ENCODE measurements around the gene FCHSD2. TPM values are rescaled to one million over a fixed set of nuclear protein-coding genes. Genes with fewer than 3 reads are reported as not detected.

The FCHSD2 gene
- total and polyA plus RNA-seq, 2 of the 13 experiments (the other 11 are each of a cell fraction or from before 2014, with no cell fraction given), result 20.5 to 24.8 TPM

DNA sequence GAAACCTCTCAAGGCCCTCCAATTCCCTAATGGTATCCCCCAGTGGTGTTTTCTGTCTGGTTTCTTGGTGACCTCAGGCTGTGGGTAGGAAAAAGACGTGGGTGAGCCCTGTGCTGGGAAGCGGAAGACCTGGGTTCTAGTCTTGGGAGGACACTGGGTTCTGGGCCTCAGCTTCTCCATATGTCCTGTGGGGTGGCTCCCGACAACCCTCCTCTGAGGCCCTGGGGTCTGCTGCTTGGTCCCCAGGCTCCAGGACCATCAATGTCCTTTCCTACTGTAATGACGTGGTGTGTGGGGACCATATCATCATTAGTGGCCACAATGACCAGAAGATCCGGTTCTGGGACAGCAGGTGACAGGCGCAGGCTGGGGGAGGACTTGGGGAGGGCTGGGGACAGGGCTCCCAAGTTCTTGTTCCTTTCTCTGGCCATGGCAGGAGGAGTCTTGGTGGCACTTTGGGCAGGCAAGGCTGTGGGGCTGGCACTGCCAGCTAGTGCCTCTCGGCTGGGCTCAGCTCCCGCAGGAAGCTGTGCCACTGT lies 315.1 kb downstream of the FCHSD2 start (continued):
- TF ChIP-seq, protein P1, sequence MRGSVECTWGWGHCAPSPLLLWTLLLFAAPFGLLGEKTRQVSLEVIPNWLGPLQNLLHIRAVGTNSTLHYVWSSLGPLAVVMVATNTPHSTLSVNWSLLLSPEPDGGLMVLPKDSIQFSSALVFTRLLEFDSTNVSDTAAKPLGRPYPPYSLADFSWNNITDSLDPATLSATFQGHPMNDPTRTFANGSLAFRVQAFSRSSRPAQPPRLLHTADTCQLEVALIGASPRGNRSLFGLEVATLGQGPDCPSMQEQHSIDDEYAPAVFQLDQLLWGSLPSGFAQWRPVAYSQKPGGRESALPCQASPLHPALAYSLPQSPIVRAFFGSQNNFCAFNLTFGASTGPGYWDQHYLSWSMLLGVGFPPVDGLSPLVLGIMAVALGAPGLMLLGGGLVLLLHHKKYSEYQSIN (CRISPR knock-in tag; IDR thresholded peaks at IDR 0.05; ENCODE audit: borderline replicate concordance), result no peak
- TF ChIP-seq ZGPAT (CRISPR knock-in tag; IDR thresholded peaks at IDR 0.05) (no peak), ZNF703 (CRISPR knock-in tag; IDR thresholded peaks at IDR 0.05; ENCODE audit: borderline replicate concordance) (no peak), SCMH1 (CRISPR knock-in tag; IDR thresholded peaks at IDR 0.05; ENCODE audit: borderline replicate concordance) (no peak), CCAR2 (optimal IDR thresholded peaks at IDR 0.05; ENCODE audit: low read depth, low read length) (no peak), U2AF2 (IDR thresholded peaks at IDR 0.05; ENCODE audit: low read depth, low read length) (no peak), ZNF17 (CRISPR knock-in tag; IDR thresholded peaks at IDR 0.05) (no peak), POLR2G (IDR thresholded peaks at IDR 0.05; ENCODE audit: low read depth, low read length) (peak; percentile 18; the same call in 1 of the 2 replicates), ATRX (CRISPR knock-in tag; IDR thresholded peaks at IDR 0.05; ENCODE audit: borderline replicate concordance) (no peak), POLR2AphosphoS5 (IDR thresholded peaks at IDR 0.05; ENCODE audit: low read depth, low read length) (peak; percentile 14; the same call in 1 of the 2 replicates), ZBED4 (CRISPR knock-in tag; IDR thresholded peaks at IDR 0.05; ENCODE audit: borderline replicate concordance) (no peak), RBM22 (optimal IDR thresholded peaks at IDR 0.05; ENCODE audit: low read length) (peak; percentile 20)
- TF ChIP-seq, protein P2, sequence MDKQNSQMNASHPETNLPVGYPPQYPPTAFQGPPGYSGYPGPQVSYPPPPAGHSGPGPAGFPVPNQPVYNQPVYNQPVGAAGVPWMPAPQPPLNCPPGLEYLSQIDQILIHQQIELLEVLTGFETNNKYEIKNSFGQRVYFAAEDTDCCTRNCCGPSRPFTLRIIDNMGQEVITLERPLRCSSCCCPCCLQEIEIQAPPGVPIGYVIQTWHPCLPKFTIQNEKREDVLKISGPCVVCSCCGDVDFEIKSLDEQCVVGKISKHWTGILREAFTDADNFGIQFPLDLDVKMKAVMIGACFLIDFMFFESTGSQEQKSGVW (CRISPR knock-in tag; IDR thresholded peaks at IDR 0.05; ENCODE audit: borderline replicate concordance), result no peak
